CMK (cell line): ENCODE data around the gene ALDH4A1.
"Not testable (repeated sequence)": the region's sequence is repeated elsewhere in the genome, so short reads cannot be mapped to it uniquely, and the experiment has no call there.

Experiments used
- DNase-seq: peaks from one replicate; pipeline ENCODE4 v3.0.0-alpha.2; 2010; ENCODE audit warnings: low read depth

ALDH4A1 gene

GRCh38 chr1:18855573-18855972, 46.8 kb downstream of the ALDH4A1 start:
- no peak for DNase-seq

- DNase-seq, result no peak
Measured at GRCh38 chr1:18854331-18855025, 47.9 kb downstream of the ALDH4A1 start.

DNA sequence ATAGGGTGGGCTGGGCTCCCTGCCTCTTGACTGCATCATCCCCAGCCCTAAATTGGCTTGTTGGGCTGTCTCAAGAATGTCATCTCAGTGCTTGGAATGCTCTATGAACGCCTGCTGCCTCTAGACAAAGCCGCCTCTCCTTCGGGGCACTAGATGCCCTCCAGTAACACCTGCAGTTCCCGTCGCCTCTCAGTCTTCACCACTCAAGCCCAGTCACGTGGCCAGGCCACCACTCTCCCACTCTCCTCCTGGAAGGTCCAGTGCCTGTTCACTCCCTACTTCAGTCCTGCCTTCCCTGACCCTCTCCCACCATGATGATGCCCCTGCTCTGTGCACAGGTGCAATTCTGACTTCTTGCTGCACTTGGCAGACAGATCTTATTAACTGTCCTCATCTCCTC, 49.9 kb downstream of the ALDH4A1 start:
- DNase-seq, result no peak

DNA sequence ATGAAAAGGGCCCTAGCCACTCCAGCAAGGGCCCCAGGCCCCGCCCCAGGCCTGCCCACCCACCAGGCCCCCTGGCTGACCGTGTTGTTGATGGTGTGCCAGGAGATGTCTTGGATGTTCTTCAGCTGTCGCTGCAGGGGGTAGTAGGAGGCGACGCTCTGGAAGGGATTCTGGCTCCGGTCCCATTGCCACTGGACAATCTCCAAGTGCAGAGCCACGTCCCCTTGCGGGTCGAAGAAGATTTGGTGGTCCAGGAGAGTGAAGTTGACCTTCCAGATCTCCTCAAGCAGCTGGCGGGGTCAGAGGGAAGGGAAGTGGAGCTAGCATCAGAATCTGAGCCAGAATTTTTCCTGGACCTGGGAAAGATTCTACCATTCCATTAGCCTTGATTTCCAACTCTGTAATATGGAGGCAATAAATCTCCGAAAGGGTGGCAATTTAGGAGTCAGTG, 53.1 kb downstream of the ALDH4A1 start:
- no peak for DNase-seq

- DNase-seq, result not testable (repeated sequence)
Measured at GRCh38 chr1:18847723-18848122, 54.6 kb downstream of the ALDH4A1 start.

DNA sequence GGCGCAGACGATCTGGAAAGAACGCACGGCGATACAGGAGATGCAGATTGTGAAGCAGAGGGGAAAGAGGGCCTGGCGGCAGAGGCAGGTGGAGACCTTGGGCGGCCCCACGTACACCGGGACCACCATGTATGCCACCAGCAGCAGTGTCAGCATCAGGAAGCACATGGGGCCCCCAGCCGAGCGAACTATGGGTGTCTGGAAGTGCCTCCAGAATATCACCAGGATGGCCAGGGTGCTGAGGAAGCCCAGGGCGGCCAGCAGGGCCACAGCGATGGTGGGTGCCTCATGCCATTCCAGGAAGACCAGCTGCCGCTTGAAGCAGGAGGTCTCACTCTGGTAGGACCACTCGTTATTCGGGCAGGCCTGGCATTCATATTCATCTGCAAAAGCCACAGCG, 62.2 kb downstream of the ALDH4A1 start:
- no peak for DNase-seq

DNA sequence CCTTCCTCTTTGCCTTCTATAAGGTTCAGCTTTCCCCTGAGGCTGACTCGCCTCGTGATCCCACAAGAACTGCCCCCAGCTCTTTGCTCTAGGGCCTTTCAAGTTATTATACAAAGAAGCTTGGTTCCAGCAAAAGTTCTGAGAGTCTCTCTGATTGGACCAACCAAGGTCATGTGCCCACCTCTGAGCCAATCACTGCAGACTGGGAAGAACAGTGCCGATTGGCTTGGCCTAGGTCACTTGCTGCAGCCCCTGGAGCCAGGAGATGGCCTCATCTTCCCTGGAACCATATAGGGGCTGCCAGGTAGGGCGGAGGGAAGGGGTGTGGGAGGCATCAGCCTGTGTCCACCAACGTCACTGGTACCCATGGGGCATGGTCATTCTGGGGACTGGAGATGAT, 65.7 kb downstream of the ALDH4A1 start:
- no peak for DNase-seq

GRCh38 chr1:18832319-18832718, 70.0 kb downstream of the ALDH4A1 start:
- not testable (repeated sequence) for DNase-seq

DNA sequence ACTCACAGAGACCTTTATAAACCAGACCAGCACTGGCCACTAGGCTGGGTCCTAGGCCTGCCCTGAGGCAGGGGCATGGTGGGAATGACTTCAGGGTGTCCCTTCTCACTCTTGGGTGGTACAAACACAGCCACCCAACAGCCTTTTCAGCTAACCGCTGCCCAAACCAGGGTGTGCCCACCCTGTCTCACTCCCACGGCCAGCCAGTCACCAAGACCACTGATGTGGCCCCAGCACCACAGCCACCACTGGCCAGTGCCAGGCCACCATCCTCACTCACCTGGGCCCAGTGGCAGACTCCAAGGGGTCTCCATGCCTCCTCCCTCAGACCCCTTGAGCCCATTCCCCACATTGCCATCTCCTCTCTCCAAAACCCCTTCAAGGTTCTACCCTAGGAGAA, 70.7 kb downstream of the ALDH4A1 start:
- DNase-seq, result no peak

DNA sequence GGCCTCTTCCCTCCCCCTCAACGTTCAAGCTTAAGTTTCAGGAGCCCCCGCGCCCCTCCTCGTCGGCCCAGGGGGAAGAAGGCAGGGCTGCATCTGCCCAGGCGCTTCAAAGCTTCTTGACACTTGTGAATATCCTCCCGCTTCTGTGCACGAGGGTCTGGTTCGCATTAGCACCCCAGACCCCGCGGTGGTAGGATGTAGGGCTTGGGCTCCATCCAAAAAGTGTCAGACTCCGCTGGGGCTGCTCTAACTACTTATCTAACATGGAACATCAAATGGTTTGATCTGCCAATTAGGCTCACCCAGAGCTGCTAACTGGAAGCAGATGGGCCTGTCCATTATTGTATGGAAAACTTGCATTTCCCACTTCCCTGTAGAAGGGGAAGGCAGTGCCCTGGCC, 71.8 kb downstream of the ALDH4A1 start:
- DNase-seq, result no peak

DNA sequence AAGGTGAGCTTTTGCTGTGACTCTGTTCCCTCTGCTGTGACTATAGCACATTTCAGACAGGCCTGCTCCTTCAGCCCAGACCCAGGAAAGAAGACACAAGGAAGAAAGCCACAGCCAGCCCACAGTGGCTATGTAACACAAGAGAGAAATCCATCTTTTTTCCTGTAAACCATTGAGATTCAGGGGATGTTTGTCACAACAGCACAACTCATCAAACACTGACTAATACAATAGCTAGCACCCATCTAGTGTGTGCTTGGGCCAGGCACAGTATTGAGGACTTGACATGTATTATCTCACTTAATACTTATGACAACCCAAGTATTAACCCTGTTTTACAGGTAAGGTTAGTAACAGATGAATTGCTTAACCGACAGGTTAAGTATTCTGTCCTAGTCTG, 72.7 kb downstream of the ALDH4A1 start:
- DNase-seq, result no peak

DNA sequence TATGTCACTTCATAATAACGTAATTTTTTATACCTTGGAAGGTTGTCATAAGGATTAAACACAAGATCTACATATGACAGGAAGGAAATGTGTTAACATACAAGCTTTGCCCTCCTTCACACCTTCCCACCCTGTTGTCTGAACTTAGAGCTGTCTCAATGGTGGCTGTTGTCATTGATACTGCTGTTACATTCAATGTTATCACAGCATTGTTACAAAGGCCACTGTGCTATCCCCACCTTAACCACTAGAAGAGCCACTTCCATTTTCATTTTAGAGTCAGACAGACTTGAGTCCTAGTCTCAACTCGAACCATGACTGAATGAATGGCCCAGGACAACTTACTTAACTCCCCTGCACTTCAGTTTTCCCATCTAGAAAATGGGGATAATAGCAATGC, 74.1 kb downstream of the ALDH4A1 start:
- DNase-seq, result no peak

DNA sequence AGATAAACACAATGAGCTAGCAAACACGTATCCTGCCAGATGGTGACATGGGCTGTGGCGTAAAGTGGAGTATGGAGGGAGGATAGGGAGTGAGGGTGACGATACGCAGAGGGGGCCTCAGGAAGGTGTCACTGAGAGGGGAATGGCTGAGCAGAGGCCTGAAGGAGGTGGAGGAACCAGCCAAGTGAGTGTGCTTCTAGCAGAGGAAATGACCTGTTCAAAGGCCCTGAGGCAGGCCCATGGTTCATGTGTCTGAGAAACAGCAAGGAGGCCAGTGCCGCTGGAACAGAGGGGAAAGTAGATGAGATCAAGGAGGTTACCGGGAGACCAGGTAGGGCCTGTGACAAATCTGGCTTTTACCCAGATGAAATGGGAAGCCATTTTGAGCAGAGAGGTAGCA, 78.9 kb downstream of the ALDH4A1 start:
- DNase-seq, result no peak
